ENCODE measurements around the gene ICAM2.
A peak's percentile ranks its signal among the peaks of the same experiment; 100 is the strongest.
"Not testable (repeated sequence)": the region's sequence is repeated elsewhere in the genome, so short reads cannot be mapped to it uniquely, and the experiment has no call there.

The ICAM2 gene

DNA sequence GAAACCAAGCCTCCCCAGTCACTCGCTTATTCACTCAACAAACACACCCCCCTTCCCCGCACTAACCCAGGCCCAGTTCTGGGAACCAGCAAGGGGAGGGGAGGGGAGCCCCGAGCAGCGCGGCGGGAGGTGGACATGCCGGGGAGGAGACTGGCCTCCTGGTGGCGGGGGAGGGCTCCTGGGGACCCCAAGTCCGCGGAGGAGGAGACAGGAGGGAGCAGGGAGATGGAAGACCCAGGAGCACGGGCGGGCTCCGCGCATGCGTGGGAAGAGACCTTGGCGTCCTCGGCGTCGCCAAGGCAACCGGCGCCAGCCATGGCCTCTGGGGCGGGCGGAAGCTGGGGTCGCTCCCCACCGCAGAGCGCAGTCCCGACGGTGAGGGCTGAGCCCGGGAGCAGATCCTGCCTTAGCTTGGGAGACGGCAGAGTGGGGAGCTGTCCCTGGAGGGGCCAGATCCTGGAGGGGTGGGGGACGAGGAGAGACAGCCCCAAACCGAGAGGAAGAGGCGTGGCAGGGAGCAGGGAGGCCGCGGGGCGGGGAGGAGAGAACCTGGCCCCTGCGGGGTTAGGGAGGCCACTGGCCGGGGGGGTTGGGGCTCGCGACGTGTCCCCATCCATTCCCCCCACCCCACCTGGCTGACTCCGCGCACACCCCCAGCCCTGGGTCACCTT is 22.2 kb downstream of the ICAM2 start, which contains the start of gene PRR29:
PRR29 (plus strand) TSS at position 302 of the 671 bp plus-strand sequence; CDS start at position 316, 14 bp downstream.
- peak in 29 of 51 donors; percentile 7 to 62 (median 36) for DNase-seq

- DNase-seq = no peak
Measured at GRCh38 chr17:63997341-63998048, 22.9 kb downstream of the ICAM2 start.

GRCh38 chr17:63996430-63997182 is 23.8 kb downstream of the ICAM2 start:
- DNase-seq = no peak

GRCh38 chr17:63995626-63996025 is 24.8 kb downstream of the ICAM2 start:
- DNase-seq = no peak

GRCh38 chr17:63993368-63993985 is 27.0 kb downstream of the ICAM2 start:
- DNase-seq = no peak

DNA sequence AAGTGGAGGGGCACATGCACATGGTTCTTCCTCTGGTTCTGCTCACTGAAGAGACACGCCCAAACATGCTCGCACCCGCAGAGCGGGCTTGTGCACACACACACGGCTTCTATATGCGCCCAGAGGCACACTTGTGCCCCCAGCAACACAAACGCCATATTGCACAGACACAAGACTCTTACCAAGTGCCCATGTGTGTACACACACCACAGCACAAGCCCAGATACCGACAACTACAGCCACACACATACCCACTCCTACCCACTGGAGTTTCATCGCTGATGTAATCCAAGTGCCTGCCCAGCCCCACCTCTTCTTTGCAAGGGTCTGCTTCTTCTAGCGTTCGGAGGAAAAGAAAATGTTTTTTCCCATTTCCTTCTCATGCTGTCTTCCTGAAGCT is 28.8 kb downstream of the ICAM2 start:
- no peak for DNase-seq

DNA sequence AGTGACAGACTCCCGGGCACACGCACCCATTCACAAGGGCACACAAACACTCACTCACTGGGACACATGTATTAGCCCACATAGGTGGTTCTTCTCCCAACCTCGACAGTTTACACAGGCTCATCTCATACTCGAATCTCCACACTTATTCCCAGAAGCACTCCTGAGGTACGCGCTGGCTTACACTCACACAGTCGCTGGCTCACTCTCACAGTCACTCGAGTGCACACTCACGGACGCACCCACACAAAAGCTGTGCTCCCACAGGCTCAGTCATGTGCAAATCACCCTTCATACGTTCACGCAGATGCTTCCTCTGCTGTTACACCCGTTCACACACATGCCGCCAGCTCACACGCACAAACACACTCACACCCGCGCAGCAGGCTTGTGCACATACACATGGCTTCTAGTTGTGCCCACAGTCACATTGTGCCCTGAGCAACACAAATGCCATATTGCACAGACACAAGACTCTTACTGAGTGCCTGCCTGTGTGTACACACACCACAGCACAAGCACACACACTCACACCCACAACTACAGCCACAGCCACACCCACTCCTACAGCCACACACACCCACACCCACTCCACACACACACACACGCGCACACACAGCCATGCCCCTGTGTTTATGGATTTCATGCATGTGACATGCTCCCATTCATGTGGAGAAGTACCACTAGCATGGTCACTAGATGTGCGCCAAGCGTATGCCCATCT is 30.6 kb downstream of the ICAM2 start:
- DNase-seq = no peak

DNA sequence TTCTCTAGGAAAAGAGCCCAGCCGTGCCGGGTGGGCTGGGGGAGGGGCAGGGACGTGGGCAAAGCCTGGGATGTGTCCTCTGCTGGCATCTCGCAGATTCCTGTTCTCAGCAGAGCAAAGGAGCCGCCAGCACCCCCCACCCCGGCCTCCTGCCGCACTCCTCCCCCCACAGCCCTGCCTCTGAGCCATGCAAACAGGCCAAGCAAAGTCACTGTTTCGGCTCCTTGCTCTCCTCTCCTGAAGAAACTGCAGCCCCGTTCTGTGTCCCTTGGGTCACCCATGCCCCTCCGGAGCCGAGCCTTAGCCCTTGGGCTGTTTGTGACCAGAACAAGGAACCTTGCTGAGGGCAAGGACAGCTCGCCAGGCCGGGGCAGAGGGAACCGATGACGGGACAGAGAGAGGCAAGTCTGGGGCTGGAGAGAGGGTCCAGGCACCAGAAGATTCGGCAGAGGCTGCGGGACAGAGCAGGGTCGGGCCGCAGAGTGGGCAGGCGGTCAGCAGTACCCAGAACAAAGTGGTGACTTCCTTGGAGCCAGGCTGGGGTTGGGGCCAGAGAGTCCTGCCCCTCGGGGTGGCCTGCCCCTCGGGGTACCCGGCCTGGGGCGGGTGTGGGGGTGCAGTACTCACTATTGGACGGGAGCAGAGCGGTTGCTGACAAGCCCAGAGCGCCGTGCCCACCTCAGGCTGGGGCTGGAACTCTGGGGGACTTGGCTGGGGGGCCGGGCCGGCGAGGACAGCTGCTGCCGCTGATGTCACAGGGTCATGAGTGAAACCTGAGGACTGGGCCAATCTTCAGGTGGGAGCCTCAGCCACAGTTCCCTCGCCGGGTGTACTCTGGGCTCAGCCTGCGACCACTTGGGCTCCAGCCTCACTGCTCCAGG is 31.5 kb downstream of the ICAM2 start:
- no peak for DNase-seq

DNA sequence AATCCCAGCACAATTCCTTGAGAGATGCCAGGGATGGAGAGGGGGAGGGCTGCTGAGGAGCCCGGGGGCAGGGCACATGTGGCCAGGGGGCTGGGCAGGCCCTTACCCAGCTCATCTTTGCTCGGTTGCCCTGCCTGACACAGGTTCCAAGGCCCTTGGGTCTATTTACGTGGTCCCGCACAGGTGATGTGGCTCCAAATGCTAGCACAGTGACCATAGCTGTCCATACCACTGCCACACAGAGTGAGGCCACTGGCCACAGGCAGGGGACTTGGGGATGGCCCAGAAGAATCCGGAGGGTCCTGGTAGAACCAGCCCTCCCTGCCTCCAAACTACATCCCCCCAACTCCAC is 32.3 kb downstream of the ICAM2 start:
- DNase-seq = no peak

GRCh38 chr17:63987221-63988126 is 33.0 kb downstream of the ICAM2 start:
- DNase-seq = no peak

- DNase-seq = no peak
Measured at GRCh38 chr17:63986821-63987220, 33.6 kb downstream of the ICAM2 start.

DNA sequence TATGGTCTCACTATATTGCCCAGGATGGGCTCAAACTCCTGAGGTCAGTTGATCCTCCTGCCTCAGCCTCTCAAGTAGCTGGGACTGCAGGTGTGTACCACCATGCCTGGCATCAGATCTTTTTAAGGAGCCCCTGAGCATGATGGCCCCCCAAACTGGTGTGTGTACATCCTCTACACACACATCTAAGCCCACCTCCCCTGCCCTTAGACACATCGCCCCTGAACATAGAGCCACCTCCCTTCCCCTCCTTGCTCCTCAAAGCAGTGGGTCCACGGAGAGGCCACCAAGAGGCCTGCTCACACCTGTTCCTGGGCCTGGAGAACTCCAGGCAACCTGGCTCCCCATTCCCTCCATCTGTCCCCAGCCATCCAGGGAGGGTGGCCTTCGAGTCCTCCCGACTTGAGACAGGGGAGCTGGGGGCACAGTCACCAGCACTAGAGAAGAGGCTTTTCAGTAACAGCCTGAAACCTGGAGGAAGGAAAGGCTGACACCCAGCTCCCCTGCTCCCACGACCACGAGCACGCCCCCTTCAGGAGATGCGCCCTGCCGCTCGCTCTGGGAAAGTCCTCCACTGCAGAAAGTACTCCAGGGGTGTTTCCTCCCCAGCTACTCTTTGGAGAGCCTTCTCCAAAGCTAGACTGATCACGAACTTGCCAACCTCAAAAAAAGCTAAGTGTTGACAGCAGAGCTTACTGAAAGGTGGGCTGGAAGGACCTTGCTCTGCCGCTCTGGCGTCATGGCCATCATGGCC is 34.9 kb downstream of the ICAM2 start:
- DNase-seq = no peak

DNA sequence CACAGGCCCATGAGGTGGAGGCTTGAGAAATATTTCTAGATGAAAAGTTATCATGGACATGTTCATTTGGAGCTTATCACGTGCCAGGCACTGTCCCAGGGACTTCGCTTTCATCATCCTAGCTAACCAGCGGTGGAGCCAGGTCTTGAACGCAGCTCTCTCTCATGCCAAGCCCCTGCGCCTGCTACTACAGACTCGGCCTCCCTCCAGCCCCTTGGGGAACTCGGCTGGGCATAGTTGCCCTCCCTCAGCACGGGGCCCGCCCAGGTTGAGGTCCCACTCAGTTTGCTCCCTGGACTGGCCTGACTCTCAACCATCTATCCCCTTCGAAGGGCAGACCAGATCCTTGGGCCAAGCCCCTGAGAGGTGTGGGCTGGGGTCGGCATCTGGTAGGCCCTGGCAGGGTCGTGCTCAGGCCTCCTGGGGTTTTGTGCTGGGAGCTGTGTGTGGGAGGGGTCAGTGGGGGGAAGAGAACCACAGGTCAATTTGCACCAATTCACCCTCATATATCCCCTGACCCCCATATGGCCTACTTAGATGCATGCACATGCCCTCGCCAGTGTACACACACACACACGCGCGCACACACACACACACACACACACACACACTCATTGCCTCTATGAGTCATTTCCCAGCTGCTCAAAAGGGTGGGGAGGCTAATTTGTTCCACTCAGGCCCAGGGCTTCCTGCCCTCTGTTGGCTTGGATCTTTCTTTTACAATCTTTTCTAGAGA is 35.6 kb downstream of the ICAM2 start:
- DNase-seq = no peak

DNA sequence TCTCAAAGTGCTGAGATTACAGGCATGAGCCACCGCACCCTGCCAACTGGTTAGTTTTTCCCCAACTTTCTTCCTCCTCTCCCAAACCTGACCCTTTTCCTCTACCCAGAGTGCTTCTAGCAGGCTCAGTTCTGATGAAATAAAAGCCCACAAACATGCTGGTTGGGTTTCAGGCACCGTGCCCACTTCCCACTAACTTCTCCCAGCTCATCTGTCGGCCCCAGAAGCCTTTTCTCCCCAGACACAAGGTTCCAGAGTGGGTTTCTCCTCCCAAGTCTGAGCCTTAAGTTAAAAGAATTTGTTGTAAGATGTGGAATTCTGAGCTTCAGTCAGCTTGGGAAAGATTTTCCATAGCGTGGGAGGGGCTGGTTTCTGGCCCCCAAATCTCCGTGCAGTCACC is 36.2 kb downstream of the ICAM2 start:
- DNase-seq = no peak

DNA sequence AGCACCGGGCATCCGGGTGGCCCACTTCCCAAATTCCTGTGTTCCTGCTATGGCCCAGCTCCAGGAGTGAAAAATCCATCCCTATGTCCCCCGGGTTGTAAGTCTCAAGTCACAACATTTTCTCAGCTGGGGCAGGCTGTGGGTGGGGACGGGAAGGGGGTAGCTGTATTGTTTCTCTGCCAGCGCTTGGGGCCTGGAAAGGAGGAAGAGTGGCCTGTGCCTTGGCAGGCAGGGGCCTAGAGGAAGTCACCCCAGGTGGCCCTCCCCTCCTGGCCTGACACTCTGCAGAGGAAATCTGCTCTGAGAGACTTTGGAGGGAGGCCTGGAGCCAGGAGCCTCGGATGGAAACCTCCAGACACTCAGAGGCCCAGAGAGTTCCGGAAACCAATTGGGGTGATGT is 37.1 kb downstream of the ICAM2 start:
- DNase-seq = peak in 2 of 51 donors; percentile 5 to 19

GRCh38 chr17:63982641-63983040 is 37.8 kb downstream of the ICAM2 start:
- not testable (repeated sequence) for DNase-seq
